SK-MEL-5 (cell line): ENCODE data around the gene DLG4. TPM values are rescaled to one million over a fixed set of nuclear protein-coding genes. Genes with fewer than 3 reads are reported as not detected.

Experiments
- DNase-seq: peaks from one replicate; pipeline ENCODE4 v3.0.0-alpha.2; 2016; ENCODE audit warnings: low read depth, low spot score
- in situ Hi-C: cut with HindIII; loops from 2 replicates; pipeline ENCODE4 v1.10.0; 2016; ENCODE audit warnings: low sequenced_read_pairs, high pct_unique_total_duplicates, low pct_unique_long_range_greater_than_20kb
- polyA plus RNA-seq, 2 experiments: library from polyadenylated mRNA; depleted of rRNA; stranded (reverse); fragments of >200 nt; gene quantifications; 2 replicates each; pipeline ENCODE4 v1.2.3, GENCODE V29; 2015
- total RNA-seq: library from RNA; depleted of rRNA; stranded (reverse); fragments of >200 nt; shearing (Covaris generic); gene quantifications from 2 replicates; pipeline ENCODE4 v1.2.3, GENCODE V29; 2014; rRNA removed

The DLG4 gene
- total RNA-seq: 3.7 and 3.9 TPM in 2 replicates
- 5.0 and 9.0 TPM in 2 replicates for polyA plus RNA-seq (2015; cell fraction: cytosol; rRNA removed)
- 20.1 and 25.9 TPM in 2 replicates for polyA plus RNA-seq (2015; cell fraction: nucleus; rRNA removed)

GRCh38 chr17:7219812-7220592 lies at the start of gene DLG4, which contains the start of gene ACADVL:
DLG4 (minus strand) TSS chr17:7219836.
ACADVL (plus strand) TSS chr17:7219938; CDS start chr17:7219985, 47 bp downstream.
- in situ Hi-C loops: no loop called here
- peak; percentile 79 for DNase-seq

GRCh38 chr17:7266784-7267183 lies 47.1 kb upstream of the DLG4 start:
- DNase-seq: no peak
- in situ Hi-C loops: no loop called here

- in situ Hi-C loops: no loop called here
- DNase-seq: no peak
These were observed 44.1 kb upstream of the DLG4 start for GRCh38 chr17:7263801-7264078.

GRCh38 chr17:7262935-7263800 lies 43.5 kb upstream of the DLG4 start:
- no peak for DNase-seq
- in situ Hi-C loops: no loop called here

GRCh38 chr17:7262192-7262934 lies 42.7 kb upstream of the DLG4 start, which contains the start of gene CLDN7:
CLDN7 (minus strand) TSS chr17:7262478; CDS start chr17:7262043, 435 bp downstream.
- no peak for DNase-seq
- in situ Hi-C loops: no loop called here

GRCh38 chr17:7261379-7262191 lies 41.9 kb upstream of the DLG4 start:
- DNase-seq: no peak
- in situ Hi-C loops: no loop called here

GRCh38 chr17:7260651-7261378 lies 41.2 kb upstream of the DLG4 start:
- DNase-seq: no peak
- in situ Hi-C loops: no loop called here

- DNase-seq: no peak
- in situ Hi-C loops: no loop called here
These were observed 40.5 kb upstream of the DLG4 start for GRCh38 chr17:7260151-7260550.

GRCh38 chr17:7259555-7259889 lies 39.9 kb upstream of the DLG4 start:
- no peak for DNase-seq
- in situ Hi-C loops: no loop called here

- peak; percentile 73 for DNase-seq
- in situ Hi-C loops: no loop called here
These were observed 39.3 kb upstream of the DLG4 start for GRCh38 chr17:7258731-7259554.

- in situ Hi-C loops: no loop called here
- no peak for DNase-seq
These were observed 37.3 kb upstream of the DLG4 start for GRCh38 chr17:7256766-7257456.

GRCh38 chr17:7254511-7254910 lies 34.9 kb upstream of the DLG4 start:
- DNase-seq: no peak
- in situ Hi-C loops: no loop called here

GRCh38 chr17:7253082-7253481 lies 33.4 kb upstream of the DLG4 start:
- no peak for DNase-seq
- in situ Hi-C loops: no loop called here

- in situ Hi-C loops: no loop called here
- peak; percentile 94 for DNase-seq
These were observed 32.8 kb upstream of the DLG4 start, which contains the start of gene ELP5 for GRCh38 chr17:7252176-7253043. ELP5 (plus strand) TSS chr17:7252215; CDS start chr17:7252551, 336 bp downstream.
